ENCODE data around the gene APH1B.

- TF ChIP-seq POLR2AphosphoS5 (IDR thresholded peaks at IDR 0.05; ENCODE audit: low read depth, low read length): no peak
- no peak for TF ChIP-seq CTCF (IDR thresholded peaks at IDR 0.05)
- no peak for TF ChIP-seq SIN3A (IDR thresholded peaks at IDR 0.05; ENCODE audit: borderline replicate concordance, insufficient read depth, low read depth, low read length)
- TF ChIP-seq TCF7L2 (IDR thresholded peaks at IDR 0.05; ENCODE audit: low read depth, low read length): no peak
Observed at GRCh38 chr15:63337046-63337445, 59.6 kb downstream of the APH1B start.

Measured in Panc1 (cell line).